HEK293T (cell line): ENCODE measurements around the gene WEE2.

Experiments
- CTCF ChIA-PET: fragments of 350-600 bp; formaldehyde crosslinking; extraction: SDS; loops from one replicate; lab custom pipeline; 2021; ENCODE audit warnings: antibody characterized with exemption, inconsistent platforms; lab: Yijun Ruan, JAX
- POLR2A ChIA-PET: fragments of 350-600 bp; formaldehyde crosslinking; extraction: SDS; loops from one replicate; lab custom pipeline; 2020; ENCODE audit warnings: antibody characterized with exemption, inconsistent platforms; lab: Yijun Ruan, JAX
- DNase-seq: peaks from one replicate; pipeline ENCODE4 v3.0.0; 2012; ENCODE audit warnings: mixed read lengths; ENCODE audit errors: extremely low spot score
- ARNT ChIP-seq: fragments of 450-650 bp; IDR thresholded peaks from 2 replicates; pipeline ENCODE4 v1.6.1; 2017; ENCODE audit warnings: mild to moderate bottlenecking
- BHLHE40 ChIP-seq: fragments of 450-650 bp; IDR thresholded peaks from 2 replicates; pipeline ENCODE4 v1.6.1; 2016; ENCODE audit warnings: mild to moderate bottlenecking, moderate library complexity, borderline replicate concordance
- CTBP1 ChIP-seq: fragments of 450-650 bp; IDR thresholded peaks from 2 replicates; pipeline ENCODE4 v1.6.1; 2016; ENCODE audit warnings: borderline replicate concordance
- ELF4 ChIP-seq: fragments of 450-650 bp; IDR thresholded peaks from 2 replicates; pipeline ENCODE4 v1.6.1; 2017; ENCODE audit warnings: antibody characterized with exemption
- FOXA1 ChIP-seq: fragments of 450-650 bp; IDR thresholded peaks from 2 replicates; pipeline ENCODE4 v1.6.1; 2016; ENCODE audit warnings: mild to moderate bottlenecking
- FOXK2 ChIP-seq: fragments of 450-650 bp; IDR thresholded peaks from 2 replicates; pipeline ENCODE4 v1.6.1; 2016; ENCODE audit warnings: mild to moderate bottlenecking
- FOXM1 ChIP-seq: fragments of 450-650 bp; IDR thresholded peaks from 2 replicates; pipeline ENCODE4 v1.6.1; 2017; ENCODE audit warnings: mild to moderate bottlenecking, borderline replicate concordance
- HDGF ChIP-seq: fragments of 450-650 bp; IDR thresholded peaks from 2 replicates; pipeline ENCODE4 v1.6.1; 2017; ENCODE audit warnings: antibody characterized with exemption, borderline replicate concordance
- L3MBTL2 ChIP-seq: fragments of 450-650 bp; conservative IDR thresholded peaks from 2 replicates; pipeline ENCODE4 v1.6.1; 2016; ENCODE audit warnings: mild to moderate bottlenecking
- LEF1 ChIP-seq: fragments of 450-650 bp; IDR thresholded peaks from 2 replicates; pipeline ENCODE4 v1.6.1; 2017; ENCODE audit warnings: mild to moderate bottlenecking, borderline replicate concordance
- NFRKB ChIP-seq: fragments of 450-650 bp; IDR thresholded peaks from 2 replicates; pipeline ENCODE4 v1.6.1; 2016; ENCODE audit warnings: mild to moderate bottlenecking, moderate library complexity
- SP1 ChIP-seq: fragments of 450-650 bp; IDR thresholded peaks from 2 replicates; pipeline ENCODE4 v1.6.1; 2017
- SUZ12 ChIP-seq: fragments of 450-650 bp; IDR thresholded peaks from 2 replicates; pipeline ENCODE4 v1.6.1; 2016; ENCODE audit warnings: mild to moderate bottlenecking
- TARDBP ChIP-seq: fragments of 450-650 bp; IDR thresholded peaks from 2 replicates; pipeline ENCODE4 v1.6.1; 2016
- ZNF384 ChIP-seq: fragments of 450-650 bp; IDR thresholded peaks from 2 replicates; pipeline ENCODE4 v1.6.1; 2016
- TF ChIP-seq, protein P1 (sequence below): fragments of 450-650 bp; IDR thresholded peaks from 2 replicates; pipeline ENCODE4 v1.6.1; 2016

WEE2 gene

DNA sequence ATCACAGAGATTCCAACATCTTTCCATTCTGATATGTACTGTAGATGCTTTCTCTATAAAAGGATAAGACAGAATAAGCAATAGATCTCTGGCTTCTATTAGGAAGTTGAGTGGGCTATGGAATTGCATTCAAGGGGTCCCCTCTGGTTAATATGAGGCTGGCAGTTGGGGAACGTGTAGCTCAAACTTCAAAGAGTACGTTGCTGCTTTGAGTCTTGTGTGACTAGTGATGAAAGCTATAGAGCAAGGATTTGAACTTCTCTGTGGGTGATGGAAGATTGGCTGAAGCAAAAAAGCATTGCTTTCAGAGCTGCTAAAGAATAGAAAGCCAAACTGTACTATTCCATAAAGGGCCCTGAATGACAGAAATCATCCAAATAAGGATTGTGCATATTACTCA is 6.4 kb downstream of the WEE2 start:
- TF ChIP-seq TARDBP, result no peak
- no peak for TF ChIP-seq FOXK2
- TF ChIP-seq, protein P1, sequence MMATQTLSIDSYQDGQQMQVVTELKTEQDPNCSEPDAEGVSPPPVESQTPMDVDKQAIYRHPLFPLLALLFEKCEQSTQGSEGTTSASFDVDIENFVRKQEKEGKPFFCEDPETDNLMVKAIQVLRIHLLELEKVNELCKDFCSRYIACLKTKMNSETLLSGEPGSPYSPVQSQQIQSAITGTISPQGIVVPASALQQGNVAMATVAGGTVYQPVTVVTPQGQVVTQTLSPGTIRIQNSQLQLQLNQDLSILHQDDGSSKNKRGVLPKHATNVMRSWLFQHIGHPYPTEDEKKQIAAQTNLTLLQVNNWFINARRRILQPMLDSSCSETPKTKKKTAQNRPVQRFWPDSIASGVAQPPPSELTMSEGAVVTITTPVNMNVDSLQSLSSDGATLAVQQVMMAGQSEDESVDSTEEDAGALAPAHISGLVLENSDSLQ, result no peak
- no peak for TF ChIP-seq L3MBTL2
- TF ChIP-seq NFRKB, result no peak
- no peak for TF ChIP-seq SP1
- TF ChIP-seq ZNF384, result no peak
- no peak for TF ChIP-seq ELF4
- DNase-seq, result no peak
- CTCF ChIA-PET, result interaction anchor here (1.1 to 1.3 kb wide), 3 partner anchors 12 to 60 kb away, joined by 4 read pairs; partner anchors contain the start of gene SSBP1
- POLR2A ChIA-PET, result interaction anchor here (1.5 kb wide), 1 partner anchor 24 kb away, joined by 11 read pairs; the partner anchor contains the start of gene SSBP1

DNA sequence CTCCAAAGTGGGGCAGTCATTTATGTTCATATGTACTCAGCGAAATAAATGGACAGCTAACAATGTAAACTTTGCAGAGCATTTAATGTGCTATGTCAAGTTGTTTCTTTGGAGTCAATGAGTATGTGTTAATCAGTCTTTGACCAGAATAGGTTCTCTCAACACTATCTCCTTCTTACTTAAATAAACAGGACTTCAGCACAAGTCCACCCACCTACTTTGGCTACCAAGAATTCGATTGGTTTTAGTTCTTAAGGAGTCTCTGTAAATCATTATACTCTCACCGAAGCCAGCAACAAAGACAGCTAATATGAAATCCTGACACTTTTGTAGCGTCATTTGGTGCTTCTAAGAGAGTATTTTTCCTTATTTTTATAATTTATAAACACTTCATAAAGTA is 6.9 kb downstream of the WEE2 start:
- DNase-seq, result no peak
- POLR2A ChIA-PET, result interaction anchor here (1.0 to 1.5 kb wide), 2 partner anchors 14 to 23 kb away, joined by 3 to 11 read pairs; partner anchors contain the start of gene SSBP1
- CTCF ChIA-PET, result interaction anchor here (0.7 to 1.3 kb wide), 2 partner anchors 23 to 583 kb away, joined by 3 to 4 read pairs; partner anchors contain the start of gene SSBP1
- TF ChIP-seq, protein P1, result no peak
- TF ChIP-seq CTBP1 (no peak), HDGF (no peak), ELF4 (no peak), ZNF384 (no peak), L3MBTL2 (no peak), TARDBP (no peak), SP1 (no peak), FOXA1 (no peak), NFRKB (no peak), BHLHE40 (no peak)

DNA sequence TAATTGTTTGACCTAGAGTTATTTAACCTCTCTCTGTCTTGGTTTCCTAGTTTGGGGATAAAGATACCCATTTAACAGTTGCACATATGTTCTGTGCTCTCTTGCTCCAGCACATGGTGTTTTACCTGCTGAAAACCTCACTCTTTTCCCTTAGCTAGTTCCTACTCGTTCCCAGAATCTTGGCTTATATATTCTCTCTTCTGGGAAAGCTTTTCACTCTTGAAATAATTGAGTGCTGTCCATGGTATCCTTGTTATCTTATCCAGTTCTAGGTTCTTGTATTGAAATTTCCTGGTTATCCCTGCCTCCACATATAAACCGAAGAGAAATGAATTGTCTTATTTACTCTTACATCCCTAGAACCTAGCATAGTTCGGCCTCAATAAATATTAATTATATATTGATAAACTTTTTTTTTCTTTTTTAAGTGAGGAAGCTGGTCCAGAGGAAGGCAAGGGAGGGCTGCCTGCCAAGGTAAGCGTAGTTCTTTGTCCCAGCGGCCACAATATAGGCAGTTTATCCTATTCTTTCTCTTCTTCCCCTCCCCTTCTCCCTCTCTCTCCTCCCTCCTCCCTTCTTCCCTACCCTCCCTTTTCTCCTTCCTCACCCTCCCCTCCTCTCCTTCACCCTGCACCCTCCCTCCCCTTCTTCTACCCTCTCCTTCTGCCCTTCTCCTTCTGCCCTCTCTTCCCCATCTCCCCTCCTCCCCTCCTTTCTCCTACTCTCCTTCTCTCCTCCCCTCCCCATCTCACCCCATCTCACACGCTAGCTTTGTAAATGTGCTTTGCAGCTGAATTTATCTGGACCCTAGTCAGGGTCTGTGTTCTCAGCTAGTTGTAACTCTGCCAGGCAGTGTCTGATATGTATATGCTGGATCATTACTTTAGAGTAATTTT is 7.9 kb downstream of the WEE2 start:
- no peak for TF ChIP-seq CTBP1
- TF ChIP-seq ELF4, result no peak
- TF ChIP-seq L3MBTL2, result no peak
- no peak for TF ChIP-seq SP1
- no peak for TF ChIP-seq SUZ12
- TF ChIP-seq HDGF, result no peak
- TF ChIP-seq, protein P1, result no peak
- TF ChIP-seq TARDBP, result no peak
- TF ChIP-seq NFRKB, result no peak
- no peak for TF ChIP-seq FOXA1
- no peak for TF ChIP-seq ARNT
- TF ChIP-seq ZNF384, result no peak
- TF ChIP-seq BHLHE40, result no peak
- TF ChIP-seq FOXK2, result no peak
- no peak for TF ChIP-seq FOXM1
- TF ChIP-seq LEF1, result no peak
- CTCF ChIA-PET, result interaction anchor here (0.6 to 1.3 kb wide), 3 partner anchors 11 to 582 kb away, joined by 3 to 4 read pairs (median 3); partner anchors contain the start of gene SSBP1
- DNase-seq, result no peak
- POLR2A ChIA-PET, result interaction anchor here (0.9 to 1.5 kb wide), 4 partner anchors 14 to 22 kb away, joined by 3 to 11 read pairs (median 4); partner anchors contain the start of genes DENND11 and SSBP1

DNA sequence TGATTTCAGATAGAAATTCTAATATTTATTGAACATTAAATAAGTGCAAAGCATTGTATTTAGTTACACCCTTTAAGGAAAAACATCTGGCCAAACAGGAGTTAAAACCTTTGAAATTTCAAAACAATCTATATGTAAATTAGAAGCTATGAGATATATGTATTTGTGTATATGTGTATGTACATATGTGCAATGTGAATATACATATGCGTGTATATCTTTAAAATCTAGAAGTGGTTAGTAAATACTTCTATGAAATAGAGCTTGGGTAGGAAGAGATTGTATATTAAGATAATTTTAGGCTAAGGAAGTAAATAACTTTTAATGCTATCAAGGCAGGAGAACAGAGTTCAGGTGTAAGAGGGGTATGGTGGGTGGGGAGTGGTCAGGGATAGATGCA is 9.3 kb downstream of the WEE2 start:
- ChIA-PET POLR2A (interaction anchor here (1.5 kb wide), 1 partner anchor 20 kb away, joined by 4 read pairs; the partner anchor contains the start of gene SSBP1), CTCF (interaction anchor here (1.8 kb wide), 1 partner anchor 21 kb away, joined by 5 read pairs; the partner anchor contains the start of gene SSBP1)
- no peak for TF ChIP-seq FOXM1
- no peak for TF ChIP-seq NFRKB
- TF ChIP-seq ELF4, result no peak
- no peak for TF ChIP-seq LEF1
- TF ChIP-seq SP1, result no peak
- no peak for TF ChIP-seq CTBP1
- TF ChIP-seq ZNF384, result no peak
- TF ChIP-seq, protein P1, result no peak
- TF ChIP-seq TARDBP, result no peak
- TF ChIP-seq FOXK2, result no peak
- TF ChIP-seq SUZ12, result no peak
- no peak for TF ChIP-seq ARNT
- TF ChIP-seq HDGF, result no peak
- DNase-seq, result no peak

DNA sequence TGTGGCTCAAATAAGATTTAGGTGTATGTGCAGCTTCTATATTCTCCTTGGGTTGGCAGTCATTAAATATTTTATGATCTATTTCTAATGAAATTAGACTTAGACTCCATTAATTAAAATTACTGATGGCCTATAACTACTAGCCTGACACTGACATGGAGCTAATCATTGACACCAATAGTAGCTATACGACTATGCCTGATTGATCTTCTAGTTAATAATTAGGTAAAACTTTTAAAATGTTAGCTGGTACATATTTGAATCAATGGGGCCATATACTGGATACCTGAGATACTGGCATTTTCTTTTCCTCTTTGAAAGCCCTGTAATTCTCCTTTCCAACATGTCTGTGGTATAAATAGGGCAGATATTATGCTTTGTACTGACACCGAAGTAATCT is 14.4 kb downstream of the WEE2 start:
- ChIA-PET POLR2A (interaction anchor here (1.0 to 1.1 kb wide), 2 partner anchors 15 to 20 kb away, joined by 3 to 4 read pairs; partner anchors contain the start of genes DENND11 and SSBP1), CTCF (interaction anchor here (1.7 kb wide), 1 partner anchor 15 kb away, joined by 9 read pairs; the partner anchor contains the start of gene SSBP1)
- DNase-seq, result no peak
- TF ChIP-seq ELF4 (no peak), TARDBP (no peak), FOXM1 (no peak), SUZ12 (no peak), NFRKB (no peak), LEF1 (no peak), BHLHE40 (no peak), FOXA1 (no peak), ZNF384 (no peak), ARNT (no peak), CTBP1 (no peak), FOXK2 (no peak), SP1 (no peak), L3MBTL2 (no peak), HDGF (no peak)
- TF ChIP-seq, protein P1, result no peak
